HG03196 (cell line): ENCODE data around the gene ARRDC5.
"Not testable (repeated sequence)": the region's sequence is repeated elsewhere in the genome, so short reads cannot be mapped to it uniquely, and the experiment has no call there.

Experiments
- ATAC-seq: cut with Tn5 transposase; IDR thresholded peaks from one replicate; pipeline ENCODE4 v1.9.1; 2021; ENCODE audit not compliant: unreplicated experiment

ARRDC5 gene

GRCh38 chr19:4910594-4911281, 8.0 kb upstream of the ARRDC5 start:
- no peak for ATAC-seq

GRCh38 chr19:4909897-4910593, 7.3 kb upstream of the ARRDC5 start:
- ATAC-seq: peak; percentile 56

- peak; percentile 2 for ATAC-seq
Measured at GRCh38 chr19:4909156-4909896, 6.6 kb upstream of the ARRDC5 start, which contains the start of gene UHRF1. Gene UHRF1, plus strand, starts transcription at chr19:4909501. Its CDS starts 1,385 bp downstream, at chr19:4910886.

- ATAC-seq: no peak
Measured at GRCh38 chr19:4908781-4909155, 6.1 kb upstream of the ARRDC5 start.

- no peak for ATAC-seq
Measured at GRCh38 chr19:4908360-4908759, 5.7 kb upstream of the ARRDC5 start.

GRCh38 chr19:4906963-4907362, 4.3 kb upstream of the ARRDC5 start:
- no peak for ATAC-seq

- ATAC-seq: no peak
Measured at GRCh38 chr19:4904481-4904880, 1.8 kb upstream of the ARRDC5 start.

GRCh38 chr19:4900879-4901278, 1.8 kb downstream of the ARRDC5 start:
- not testable (repeated sequence) for ATAC-seq

GRCh38 chr19:4897146-4897545, 5.5 kb downstream of the ARRDC5 start:
- ATAC-seq: no peak

- no peak for ATAC-seq
Measured at GRCh38 chr19:4896372-4896771, 6.3 kb downstream of the ARRDC5 start.

- not testable (repeated sequence) for ATAC-seq
Measured at GRCh38 chr19:4892962-4893361, 9.7 kb downstream of the ARRDC5 start.

GRCh38 chr19:4891066-4891465, 11.6 kb downstream of the ARRDC5 start:
- ATAC-seq: no peak

- ATAC-seq: no peak
Measured at GRCh38 chr19:4889034-4889815, 13.5 kb downstream of the ARRDC5 start.

- ATAC-seq: not testable (repeated sequence)
Measured at GRCh38 chr19:4887803-4888202, 14.9 kb downstream of the ARRDC5 start.

GRCh38 chr19:4884993-4885392, 17.7 kb downstream of the ARRDC5 start:
- not testable (repeated sequence) for ATAC-seq

- not testable (repeated sequence) for ATAC-seq
Measured at GRCh38 chr19:4882874-4883273, 19.8 kb downstream of the ARRDC5 start.

- ATAC-seq: no peak
Measured at GRCh38 chr19:4879041-4879440, 23.7 kb downstream of the ARRDC5 start.

- ATAC-seq: no peak
Measured at GRCh38 chr19:4878491-4878968, 24.2 kb downstream of the ARRDC5 start.

GRCh38 chr19:4877753-4878490, 24.8 kb downstream of the ARRDC5 start:
- no peak for ATAC-seq

- no peak for ATAC-seq
Measured at GRCh38 chr19:4873930-4874329, 28.8 kb downstream of the ARRDC5 start.
